ENCODE data around the gene SCYGR4. TPM values are rescaled to one million over a fixed set of nuclear protein-coding genes. Genes with fewer than 3 reads are reported as not detected.

Gene SCYGR4
- total RNA-seq, 4 donors from 2014 or later, result not detected

DNA sequence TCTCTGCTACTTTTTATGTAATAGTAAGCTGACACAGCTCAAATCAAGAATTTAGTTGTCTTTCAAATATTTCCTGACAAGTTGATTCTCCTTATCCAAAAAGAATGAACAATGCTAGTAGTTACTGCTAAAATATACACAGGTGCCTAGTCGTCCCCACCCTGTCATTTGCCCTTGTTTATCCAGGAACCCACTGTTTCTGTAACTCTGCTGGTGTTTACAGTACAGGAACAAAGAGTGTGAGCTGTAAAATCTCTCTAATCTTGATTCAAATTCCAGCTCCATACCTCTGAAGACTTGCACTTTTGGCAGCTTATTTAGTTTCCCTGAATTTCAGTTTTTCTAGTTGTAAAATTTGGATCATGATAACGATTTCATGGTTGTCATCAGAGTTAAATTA, 39.7 kb upstream of the SCYGR4 start:
- Histone ChIP-seq H3K36me3 (no peaks in the 10 kb centered on the region), H3K27me3 (peaks cover 0 to 2% (median 0%) of the 10 kb centered on the region in 4 donors), H3K4me1 (no peaks in the 10 kb centered on the region), H3K9me3 (peaks cover 0 to 9% (median 4%) of the 10 kb centered on the region in 4 donors), H3K4me3 (no peak overlapping the region), H3K27ac (replicated peaks in 1 of 4) (no peak overlapping the region)
- intact Hi-C loops (cut with DNase I), result no loop called here
- no peak for DNase-seq (ENCODE audit: extremely low spot score)
- no peak for TF ChIP-seq POLR2A (IDR thresholded peaks at IDR 0.05; ENCODE audit: low read depth)
- 40% methylated on average over 2 of the region's 2 CpGs for WGBS

DNA sequence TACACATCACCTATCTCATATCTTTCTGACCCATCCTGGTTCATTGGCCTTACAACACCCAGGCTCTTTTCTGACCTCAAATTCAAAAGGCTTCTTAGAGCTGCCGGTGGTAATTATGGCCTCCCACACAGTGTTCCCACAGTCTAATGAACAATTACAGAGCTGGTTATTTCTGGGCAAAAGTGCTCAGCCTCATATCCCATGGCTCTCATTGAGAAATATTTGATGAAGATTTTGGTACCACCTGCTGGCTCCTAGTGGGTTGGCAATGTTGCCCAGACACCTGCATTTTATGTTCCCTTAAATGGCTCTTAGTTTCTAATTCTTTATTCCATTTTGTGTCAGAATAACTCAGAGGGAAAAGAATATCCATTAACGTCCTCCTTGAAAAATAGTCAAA, 38.7 kb upstream of the SCYGR4 start:
- Histone ChIP-seq H3K27ac (replicated peaks in 1 of 4) (no peak overlapping the region), H3K9me3 (peaks cover 0 to 19% (median 13%) of the 10 kb centered on the region in 4 donors), H3K27me3 (peaks cover 0 to 7% (median 0%) of the 10 kb centered on the region in 4 donors), H3K4me1 (no peaks in the 10 kb centered on the region), H3K36me3 (no peaks in the 10 kb centered on the region), H3K4me3 (no peak overlapping the region)
- DNase-seq (ENCODE audit: extremely low spot score), result no peak
- intact Hi-C loops (cut with DNase I), result no loop called here
- WGBS, result 83% methylated on average over 2 of the region's 2 CpGs
- TF ChIP-seq, protein P1, sequence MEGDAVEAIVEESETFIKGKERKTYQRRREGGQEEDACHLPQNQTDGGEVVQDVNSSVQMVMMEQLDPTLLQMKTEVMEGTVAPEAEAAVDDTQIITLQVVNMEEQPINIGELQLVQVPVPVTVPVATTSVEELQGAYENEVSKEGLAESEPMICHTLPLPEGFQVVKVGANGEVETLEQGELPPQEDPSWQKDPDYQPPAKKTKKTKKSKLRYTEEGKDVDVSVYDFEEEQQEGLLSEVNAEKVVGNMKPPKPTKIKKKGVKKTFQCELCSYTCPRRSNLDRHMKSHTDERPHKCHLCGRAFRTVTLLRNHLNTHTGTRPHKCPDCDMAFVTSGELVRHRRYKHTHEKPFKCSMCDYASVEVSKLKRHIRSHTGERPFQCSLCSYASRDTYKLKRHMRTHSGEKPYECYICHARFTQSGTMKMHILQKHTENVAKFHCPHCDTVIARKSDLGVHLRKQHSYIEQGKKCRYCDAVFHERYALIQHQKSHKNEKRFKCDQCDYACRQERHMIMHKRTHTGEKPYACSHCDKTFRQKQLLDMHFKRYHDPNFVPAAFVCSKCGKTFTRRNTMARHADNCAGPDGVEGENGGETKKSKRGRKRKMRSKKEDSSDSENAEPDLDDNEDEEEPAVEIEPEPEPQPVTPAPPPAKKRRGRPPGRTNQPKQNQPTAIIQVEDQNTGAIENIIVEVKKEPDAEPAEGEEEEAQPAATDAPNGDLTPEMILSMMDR (IDR thresholded peaks at IDR 0.05), result no peak
- TF ChIP-seq POLR2AphosphoS5 (IDR thresholded peaks at IDR 0.05) (no peak), EP300 (IDR thresholded peaks at IDR 0.05) (no peak), POLR2A (IDR thresholded peaks at IDR 0.05; ENCODE audit: low read depth) (no peak)

DNA sequence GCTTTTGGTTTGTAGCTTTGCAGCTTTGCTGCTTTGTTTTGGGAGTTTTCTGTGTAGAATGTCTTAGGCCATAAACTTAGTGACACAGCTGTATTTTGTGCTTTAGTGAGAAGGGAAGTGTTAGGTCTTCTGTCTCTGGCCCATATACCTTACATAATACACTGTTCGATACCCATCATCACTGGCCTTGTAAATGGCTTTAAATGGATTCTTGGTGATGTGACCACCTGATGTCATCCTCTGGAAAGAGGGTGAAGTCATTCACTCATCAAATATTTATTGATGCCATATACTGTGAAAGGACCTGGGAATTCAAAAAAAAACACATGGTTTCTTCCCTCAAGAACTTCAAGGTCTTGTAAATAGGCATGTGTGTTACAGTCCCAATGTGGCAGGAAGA, 37.5 kb upstream of the SCYGR4 start:
- no peak for DNase-seq (ENCODE audit: extremely low spot score)
- no peaks in the 10 kb centered on the region for H3K4me1 ChIP-seq
- H3K27ac ChIP-seq (replicated peaks in 1 of 4), result no peak overlapping the region
- peaks cover 0 to 19% (median 13%) of the 10 kb centered on the region in 4 donors for H3K9me3 ChIP-seq
- WGBS, result 100% methylated on average over 1 of the region's 1 CpG
- H3K36me3 ChIP-seq, result no peaks in the 10 kb centered on the region
- TF ChIP-seq POLR2A (IDR thresholded peaks at IDR 0.05; ENCODE audit: low read depth), result no peak
- TF ChIP-seq, protein P1 (IDR thresholded peaks at IDR 0.05), result no peak
- TF ChIP-seq EP300 (IDR thresholded peaks at IDR 0.05), result no peak
- no peak for TF ChIP-seq POLR2AphosphoS5 (IDR thresholded peaks at IDR 0.05)
- H3K27me3 ChIP-seq, result peaks cover 0 to 7% (median 0%) of the 10 kb centered on the region in 4 donors
- intact Hi-C loops (cut with DNase I), result no loop called here
- no peak overlapping the region for H3K4me3 ChIP-seq

DNA sequence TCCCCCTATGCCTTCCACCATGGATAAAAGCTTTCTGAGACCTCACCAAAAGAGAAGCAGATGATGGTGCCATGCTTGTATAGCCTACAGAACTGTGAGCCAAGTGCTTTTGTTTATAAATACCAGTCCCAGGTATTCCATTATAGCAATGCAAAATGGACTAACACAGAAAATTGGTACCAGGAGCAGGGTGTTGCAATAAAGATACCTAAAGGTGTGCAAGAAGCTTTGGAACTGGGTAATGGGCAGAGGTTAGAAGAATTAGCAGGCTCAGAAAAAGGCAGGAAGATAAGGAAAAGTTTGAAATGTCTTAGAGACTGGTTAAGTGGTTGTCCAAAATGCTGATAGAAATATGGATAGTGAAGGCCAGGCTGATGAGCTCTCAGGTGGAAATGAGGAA, 34.9 kb upstream of the SCYGR4 start:
- TF ChIP-seq EP300 (IDR thresholded peaks at IDR 0.05) (no peak), POLR2AphosphoS5 (IDR thresholded peaks at IDR 0.05) (no peak)
- no peak for DNase-seq (ENCODE audit: extremely low spot score)
- Histone ChIP-seq H3K9me3 (peaks cover 0 to 19% (median 13%) of the 10 kb centered on the region in 4 donors), H3K27me3 (peaks cover 0 to 12% (median 0%) of the 10 kb centered on the region in 4 donors), H3K36me3 (no peaks in the 10 kb centered on the region), H3K27ac (replicated peaks in 1 of 4) (no peak overlapping the region), H3K4me1 (no peaks in the 10 kb centered on the region), H3K4me3 (no peak overlapping the region)
- intact Hi-C loops (cut with DNase I), result no loop called here

DNA sequence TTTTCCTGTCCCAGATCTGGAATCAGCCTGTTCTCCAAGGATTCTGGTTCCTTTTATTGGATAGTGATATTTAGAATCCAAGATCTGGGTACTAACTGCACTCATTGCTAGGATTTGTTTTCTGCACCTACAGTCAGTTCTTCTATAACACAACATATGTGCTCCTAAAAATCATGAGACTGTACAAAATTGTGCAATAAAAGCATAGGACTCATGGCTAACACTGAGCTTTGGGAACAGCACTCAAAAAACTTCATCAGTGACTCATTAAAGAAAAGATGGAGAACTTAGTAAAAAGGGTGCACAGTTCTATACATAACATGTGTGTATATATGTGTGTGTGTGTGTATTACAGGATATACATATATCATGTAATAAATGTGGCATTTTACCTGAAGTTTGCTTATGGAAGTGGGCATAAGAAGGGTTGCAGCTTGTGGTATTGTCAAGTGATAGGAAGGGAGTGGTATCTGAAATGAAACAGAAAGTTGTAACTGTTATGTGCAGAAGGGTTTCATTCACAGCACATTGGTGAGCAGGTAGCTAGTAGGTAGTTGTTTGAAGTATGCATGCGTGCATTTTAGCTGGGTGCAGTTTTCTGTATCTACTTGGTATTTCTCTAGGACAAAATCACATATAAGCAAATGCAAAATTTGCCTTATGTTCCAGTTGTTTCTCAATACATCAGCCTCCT, 24.5 kb upstream of the SCYGR4 start:
- WGBS, result 96% methylated on average over 1 of the region's 1 CpG
- intact Hi-C loops (cut with DNase I), result no loop called here
- TF ChIP-seq EP300 (IDR thresholded peaks at IDR 0.05), result no peak
- TF ChIP-seq, protein P1 (IDR thresholded peaks at IDR 0.05), result no peak
- TF ChIP-seq POLR2A (IDR thresholded peaks at IDR 0.05; ENCODE audit: low read depth), result no peak
- no peak for TF ChIP-seq POLR2AphosphoS5 (IDR thresholded peaks at IDR 0.05)
- peaks cover 0 to 16% (median 0%) of the 10 kb centered on the region in 4 donors for H3K27me3 ChIP-seq
- H3K9me3 ChIP-seq, result peaks cover 0 to 6% (median 1%) of the 10 kb centered on the region in 4 donors
- no peak overlapping the region for H3K27ac ChIP-seq (replicated peaks in 1 of 4)
- DNase-seq (ENCODE audit: extremely low spot score), result no peak
- no peak overlapping the region for H3K4me3 ChIP-seq
- H3K36me3 ChIP-seq, result no peaks in the 10 kb centered on the region
- no peaks in the 10 kb centered on the region for H3K4me1 ChIP-seq

Data from esophagus muscularis mucosa (tissue), 4 donors.